A673 (cell line): ENCODE data around the gene DLG2. TPM values are rescaled to one million over a fixed set of nuclear protein-coding genes. Genes with fewer than 3 reads are reported as not detected.

ENCODE experiments used
- BruUV-seq: library from RNA; stranded (reverse); fragments of 400-500 nt; replicated peaks from 2 replicates; lab custom pipeline; 2021; lab: Mats Ljungman, UMichigan
- CTCF ChIA-PET: fragments of 300-600 bp; sonication (Branson Sonifier 250); formaldehyde crosslinking; loops from one replicate; lab custom pipeline; 2022; ENCODE audit warnings: antibody characterized with exemption; lab: Charles Lee
- POLR2A ChIA-PET: fragments of 300-600 bp; sonication (Branson Sonifier 250); formaldehyde crosslinking; loops from one replicate; lab custom pipeline; 2022; ENCODE audit warnings: antibody characterized with exemption; ENCODE audit not compliant: low non-redundant PET; lab: Charles Lee
- DNase-seq: peaks from one replicate; pipeline ENCODE4 v3.0.0-alpha.2; 2015; ENCODE audit warnings: low spot score
- H3K27ac ChIP-seq: fragments of 200-600 bp; sonication (generic); 2 replicates; pipeline ENCODE4 v1.5.1; 2016; ENCODE audit warnings: mixed run types, low read depth, mild to moderate bottlenecking, mixed read lengths, antibody characterized with exemption, low read length; ENCODE audit not compliant: poor library complexity, severe bottlenecking
- H3K27me3 ChIP-seq: fragments of 200-600 bp; sonication (generic); replicated peaks from 2 replicates; pipeline ENCODE4 v1.6.1; 2017; ENCODE audit warnings: mixed run types, low read depth, mild to moderate bottlenecking, mixed read lengths, antibody characterized with exemption, low read length; ENCODE audit not compliant: insufficient read depth, poor library complexity
- H3K36me3 ChIP-seq: fragments of 200-600 bp; sonication (generic); 2 replicates; pipeline ENCODE4 v1.6.1; 2016; ENCODE audit warnings: mixed run types, mild to moderate bottlenecking, mixed read lengths, antibody characterized with exemption, low read length; ENCODE audit not compliant: insufficient read depth, poor library complexity, severe bottlenecking
- H3K4me1 ChIP-seq: fragments of 200-600 bp; sonication (generic); 2 replicates; pipeline ENCODE4 v1.6.1; 2017; ENCODE audit warnings: mixed run types, mild to moderate bottlenecking, mixed read lengths, antibody characterized with exemption, low read length; ENCODE audit not compliant: insufficient read depth, poor library complexity, severe bottlenecking
- H3K4me3 ChIP-seq: fragments of 200-600 bp; sonication (generic); 2 replicates; pipeline ENCODE4 v1.5.1; 2016; ENCODE audit warnings: low read depth, mixed run types, mild to moderate bottlenecking, mixed read lengths, low read length; ENCODE audit not compliant: poor library complexity, severe bottlenecking
- H3K9me3 ChIP-seq: fragments of 200-600 bp; sonication (generic); 2 replicates; pipeline ENCODE4 v1.6.1; 2016; ENCODE audit warnings: mixed run types, low read depth, mild to moderate bottlenecking, mixed read lengths, antibody characterized with exemption, low read length; ENCODE audit not compliant: poor library complexity, severe bottlenecking
- EZH2 ChIP-seq: fragments of 200-600 bp; sonication (generic); IDR thresholded peaks from 2 replicates; pipeline ENCODE4 v1.6.1; 2017; ENCODE audit warnings: borderline replicate concordance, low read depth, mild to moderate bottlenecking, mixed read lengths, antibody characterized with exemption, low read length; ENCODE audit not compliant: poor library complexity, severe bottlenecking
- intact Hi-C: fragments of 100-400 bp; cut with micrococcal nuclease; formaldehyde crosslinking; loops from one replicate; pipeline ENCODE4 v1.10.0; 2022; ENCODE audit not compliant: unreplicated experiment
- total RNA-seq: library from RNA; stranded (reverse); gene quantifications from 2 replicates; pipeline ENCODE4 v1.2.3, GENCODE V29; 2021
- TF ChIP-seq, protein P1 (sequence below): fragments of 300-800, 200-600 bp; sonication (generic); conservative IDR thresholded peaks from 2 replicates; pipeline ENCODE4 v1.5.1; 2017; ENCODE audit warnings: low read depth, mild to moderate bottlenecking, antibody characterized with exemption, low read length, moderate library complexity, mixed read lengths

DLG2 gene
- total RNA-seq, 1 experiment from 2014 or later, result 277 TPM

DNA sequence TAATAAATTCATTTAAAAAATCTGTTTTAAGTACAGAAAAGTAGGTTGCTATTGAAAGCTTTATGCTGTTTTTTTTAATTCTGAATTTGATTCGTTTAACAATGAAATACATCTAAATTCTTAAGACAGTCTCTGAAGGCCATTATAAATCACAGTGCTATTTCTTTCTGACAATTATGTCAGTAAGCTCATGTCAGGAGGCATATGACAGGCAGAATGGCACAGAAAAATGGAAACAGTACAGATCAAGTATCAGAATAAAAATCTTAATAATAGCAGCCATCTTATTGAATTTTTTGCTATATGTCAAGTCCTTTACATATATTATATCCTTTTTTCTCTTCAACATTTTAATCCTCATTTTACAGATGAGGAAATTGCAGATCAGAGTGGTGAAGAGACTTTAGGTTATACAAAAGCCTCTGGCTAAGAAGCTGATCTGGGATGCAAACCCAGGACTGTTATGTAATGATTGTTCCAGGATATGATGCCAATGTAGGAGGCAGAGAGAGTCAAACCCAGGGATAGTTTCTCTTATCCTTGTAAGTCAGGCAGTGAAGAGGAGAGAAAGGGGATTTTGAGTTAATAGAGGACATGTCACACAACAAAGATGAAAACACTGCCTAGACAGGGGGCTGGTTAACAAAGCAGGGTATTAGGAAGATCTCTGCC is 2057.9 kb downstream of the DLG2 start:
- POLR2A ChIA-PET, result interaction anchor here (0.6 to 0.7 kb wide), 2 partner anchors 36 to 45 kb away, joined by 3 read pairs; no protein-coding TSS in a partner anchor
- Histone ChIP-seq H3K36me3 (peaks cover 5% of the 10 kb centered on the region), H3K4me3 (no peak overlapping the region), H3K27me3 (no peaks in the 10 kb centered on the region), H3K27ac (peak overlapping the region; percentile 39), H3K4me1 (peaks cover 77% of the 10 kb centered on the region), H3K9me3 (no peaks in the 10 kb centered on the region)
- no peak for TF ChIP-seq EZH2
- TF ChIP-seq, protein P1, sequence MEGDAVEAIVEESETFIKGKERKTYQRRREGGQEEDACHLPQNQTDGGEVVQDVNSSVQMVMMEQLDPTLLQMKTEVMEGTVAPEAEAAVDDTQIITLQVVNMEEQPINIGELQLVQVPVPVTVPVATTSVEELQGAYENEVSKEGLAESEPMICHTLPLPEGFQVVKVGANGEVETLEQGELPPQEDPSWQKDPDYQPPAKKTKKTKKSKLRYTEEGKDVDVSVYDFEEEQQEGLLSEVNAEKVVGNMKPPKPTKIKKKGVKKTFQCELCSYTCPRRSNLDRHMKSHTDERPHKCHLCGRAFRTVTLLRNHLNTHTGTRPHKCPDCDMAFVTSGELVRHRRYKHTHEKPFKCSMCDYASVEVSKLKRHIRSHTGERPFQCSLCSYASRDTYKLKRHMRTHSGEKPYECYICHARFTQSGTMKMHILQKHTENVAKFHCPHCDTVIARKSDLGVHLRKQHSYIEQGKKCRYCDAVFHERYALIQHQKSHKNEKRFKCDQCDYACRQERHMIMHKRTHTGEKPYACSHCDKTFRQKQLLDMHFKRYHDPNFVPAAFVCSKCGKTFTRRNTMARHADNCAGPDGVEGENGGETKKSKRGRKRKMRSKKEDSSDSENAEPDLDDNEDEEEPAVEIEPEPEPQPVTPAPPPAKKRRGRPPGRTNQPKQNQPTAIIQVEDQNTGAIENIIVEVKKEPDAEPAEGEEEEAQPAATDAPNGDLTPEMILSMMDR, result no peak
- no peak for DNase-seq
- CTCF ChIA-PET, result no interaction called here
- intact Hi-C loops, result no loop called here
- no TSS peak for BruUV-seq

DNA sequence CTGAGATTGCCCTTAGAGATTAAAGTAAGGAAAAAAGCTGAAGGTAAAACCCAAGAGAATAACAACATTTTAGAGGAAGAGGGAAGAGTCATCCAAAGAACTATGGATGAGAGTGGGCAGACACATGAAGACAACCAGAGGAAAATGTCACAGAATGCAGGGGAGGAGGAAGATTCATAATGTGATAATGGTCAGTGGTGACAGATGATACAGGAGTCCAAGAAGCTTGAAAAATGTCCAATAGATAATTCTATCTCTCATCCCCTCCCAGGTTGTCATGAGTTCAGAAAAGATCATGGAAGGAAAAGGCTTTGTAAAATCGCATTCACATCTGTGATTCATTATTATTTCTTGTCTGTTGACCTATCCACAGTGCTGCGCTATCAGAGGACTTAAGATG is 2058.6 kb downstream of the DLG2 start:
- ChIA-PET POLR2A (interaction anchor here (0.6 kb wide), 1 partner anchor 11 kb away, joined by 3 read pairs; no protein-coding TSS in a partner anchor), CTCF (no interaction called here)
- Histone ChIP-seq H3K27me3 (no peaks in the 10 kb centered on the region), H3K36me3 (peaks cover 6% of the 10 kb centered on the region), H3K27ac (no peak overlapping the region), H3K9me3 (no peaks in the 10 kb centered on the region), H3K4me1 (peaks cover 69% of the 10 kb centered on the region), H3K4me3 (no peak overlapping the region)
- DNase-seq, result no peak
- TF ChIP-seq EZH2, result no peak
- TF ChIP-seq, protein P1, result no peak
- BruUV-seq, result no TSS peak
- intact Hi-C loops, result no loop called here

DNA sequence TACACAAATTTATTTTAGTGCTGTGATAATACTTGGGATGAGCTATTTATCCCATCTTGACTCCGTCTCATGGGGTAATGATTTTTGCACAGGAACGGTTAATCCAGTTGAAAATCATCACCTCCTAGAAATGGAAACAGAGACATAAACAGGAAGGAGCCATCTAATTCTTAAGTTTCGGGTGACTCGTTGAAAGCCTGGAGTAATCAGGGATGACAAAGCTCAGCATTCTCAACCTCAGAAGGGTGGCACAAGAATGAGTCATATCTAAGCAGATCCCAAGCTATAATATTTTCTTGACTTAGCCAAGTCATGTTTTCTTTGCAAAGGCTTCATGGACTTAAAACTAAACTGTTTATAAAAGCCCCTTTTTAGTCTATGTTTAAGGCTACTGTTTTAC is 2060.2 kb downstream of the DLG2 start:
- intact Hi-C loops, result no loop called here
- H3K27ac ChIP-seq, result peak overlapping the region; percentile 7
- H3K36me3 ChIP-seq, result peaks cover 13% of the 10 kb centered on the region
- no TSS peak for BruUV-seq
- peak; percentile 85 for DNase-seq
- H3K4me1 ChIP-seq, result peaks cover 54% of the 10 kb centered on the region
- no peak overlapping the region for H3K4me3 ChIP-seq
- ChIA-PET POLR2A (interaction anchor here (0.5 kb wide), 1 partner anchor 11 kb away, joined by 4 read pairs; no protein-coding TSS in a partner anchor), CTCF (interaction anchor here (0.6 to 0.9 kb wide), 2 partner anchors 8 to 249 kb away, joined by 3 to 6 read pairs; no protein-coding TSS in a partner anchor)
- H3K27me3 ChIP-seq, result no peaks in the 10 kb centered on the region
- TF ChIP-seq, protein P1, result no peak
- TF ChIP-seq EZH2, result no peak
- no peaks in the 10 kb centered on the region for H3K9me3 ChIP-seq
